Caco-2 (cell line): ENCODE data around the gene PSPN. TPM values are rescaled to one million over a fixed set of nuclear protein-coding genes. Genes with fewer than 3 reads are reported as not detected.

ENCODE experiments used
- BruUV-seq: library from RNA; stranded (reverse); fragments of 400-500 nt; replicated peaks from 2 replicates; lab custom pipeline; 2021; lab: Mats Ljungman, UMichigan
- CTCF ChIA-PET: fragments of 300-600 bp; sonication (Branson Sonifier 250); formaldehyde crosslinking; loops from one replicate; lab custom pipeline; 2022; ENCODE audit warnings: antibody characterized with exemption; lab: Charles Lee
- POLR2A ChIA-PET: fragments of 300-600 bp; sonication (Branson Sonifier 250); formaldehyde crosslinking; loops from one replicate; lab custom pipeline; 2022; ENCODE audit warnings: antibody characterized with exemption; lab: Charles Lee
- DNase-seq, 2 experiments: peaks; one replicate each; pipeline versions ENCODE4 v3.0.0 to v3.0.0-alpha.2; 2020 to 2022
- H3K27me3 ChIP-seq: replicated peaks from 2 replicates; pipeline ENCODE4 v1.6.0; 2011; ENCODE audit warnings: low read length; ENCODE audit not compliant: control insufficient read depth, insufficient read depth
- H3K36me3 ChIP-seq: 2 replicates; pipeline ENCODE4 v1.5.1; 2011; ENCODE audit warnings: low read length; ENCODE audit not compliant: control insufficient read depth, insufficient read depth
- H3K4me1 ChIP-seq: fragments of 250-450 bp; sonication (Bioruptor Pico); 2 replicates; pipeline ENCODE4 v1.5.1; 2020; ENCODE audit warnings: mild to moderate bottlenecking
- H3K4me3 ChIP-seq: 2 replicates; pipeline ENCODE4 v1.5.1; 2011; ENCODE audit warnings: low read depth, mild to moderate bottlenecking, control low read depth, low read length
- H3K9me3 ChIP-seq: fragments of 250-450 bp; sonication (Bioruptor Pico); 2 replicates; pipeline ENCODE4 v1.5.1; 2020; ENCODE audit warnings: mild to moderate bottlenecking, moderate library complexity
- H3K27ac Mint-ChIP-seq: one replicate; pipeline ENCODE4 v1.8.0; 2022; ENCODE audit warnings: mixed read lengths; ENCODE audit not compliant: unreplicated experiment
- H3K27me3 Mint-ChIP-seq: one replicate; pipeline ENCODE4 v1.8.0; 2022; ENCODE audit warnings: mixed read lengths; ENCODE audit not compliant: insufficient read depth, unreplicated experiment
- H3K36me3 Mint-ChIP-seq: one replicate; pipeline ENCODE4 v1.8.0; 2022; ENCODE audit warnings: mild to moderate bottlenecking, mixed read lengths; ENCODE audit not compliant: insufficient read depth, unreplicated experiment
- H3K4me1 Mint-ChIP-seq: one replicate; pipeline ENCODE4 v1.8.0; 2022; ENCODE audit warnings: low read depth, mixed read lengths; ENCODE audit not compliant: unreplicated experiment
- H3K4me3 Mint-ChIP-seq: one replicate; pipeline ENCODE4 v1.8.0; 2022; ENCODE audit warnings: mild to moderate bottlenecking, moderate library complexity, mixed read lengths; ENCODE audit not compliant: unreplicated experiment
- H3K9me3 Mint-ChIP-seq: one replicate; pipeline ENCODE4 v1.8.0; 2022; ENCODE audit warnings: mixed read lengths; ENCODE audit not compliant: unreplicated experiment
- intact Hi-C: fragments of 100-400 bp; cut with micrococcal nuclease; formaldehyde crosslinking; loops from one replicate; pipeline ENCODE4 v1.10.0; 2022; ENCODE audit not compliant: unreplicated experiment
- total RNA-seq: library from RNA; stranded (reverse); gene quantifications from 2 replicates; pipeline ENCODE4 v1.2.3, GENCODE V29; 2022
- TF ChIP-seq, protein P1 (sequence below), 2 experiments: fragments of 200-600 bp in 1 of 2; IDR thresholded peaks; 1 replicate in 1 of 2; 2 replicates in 1 of 2; pipeline versions ENCODE4 v1.5.1 to v1.8.0; 2011 to 2022; ENCODE audit warnings: antibody characterized with exemption in 1 of 2, control low read depth in 1 of 2, inconsistent platforms in 1 of 2, low read depth in 1 of 2, low read length in 1 of 2, mild to moderate bottlenecking in 1 of 2, moderate library complexity in 1 of 2; ENCODE audit not compliant: insufficient read depth in 1 of 2, severe bottlenecking in 1 of 2, unreplicated experiment in 1 of 2

The PSPN gene
- total RNA-seq, 1 experiment from 2014 or later: 2.9 TPM

DNA sequence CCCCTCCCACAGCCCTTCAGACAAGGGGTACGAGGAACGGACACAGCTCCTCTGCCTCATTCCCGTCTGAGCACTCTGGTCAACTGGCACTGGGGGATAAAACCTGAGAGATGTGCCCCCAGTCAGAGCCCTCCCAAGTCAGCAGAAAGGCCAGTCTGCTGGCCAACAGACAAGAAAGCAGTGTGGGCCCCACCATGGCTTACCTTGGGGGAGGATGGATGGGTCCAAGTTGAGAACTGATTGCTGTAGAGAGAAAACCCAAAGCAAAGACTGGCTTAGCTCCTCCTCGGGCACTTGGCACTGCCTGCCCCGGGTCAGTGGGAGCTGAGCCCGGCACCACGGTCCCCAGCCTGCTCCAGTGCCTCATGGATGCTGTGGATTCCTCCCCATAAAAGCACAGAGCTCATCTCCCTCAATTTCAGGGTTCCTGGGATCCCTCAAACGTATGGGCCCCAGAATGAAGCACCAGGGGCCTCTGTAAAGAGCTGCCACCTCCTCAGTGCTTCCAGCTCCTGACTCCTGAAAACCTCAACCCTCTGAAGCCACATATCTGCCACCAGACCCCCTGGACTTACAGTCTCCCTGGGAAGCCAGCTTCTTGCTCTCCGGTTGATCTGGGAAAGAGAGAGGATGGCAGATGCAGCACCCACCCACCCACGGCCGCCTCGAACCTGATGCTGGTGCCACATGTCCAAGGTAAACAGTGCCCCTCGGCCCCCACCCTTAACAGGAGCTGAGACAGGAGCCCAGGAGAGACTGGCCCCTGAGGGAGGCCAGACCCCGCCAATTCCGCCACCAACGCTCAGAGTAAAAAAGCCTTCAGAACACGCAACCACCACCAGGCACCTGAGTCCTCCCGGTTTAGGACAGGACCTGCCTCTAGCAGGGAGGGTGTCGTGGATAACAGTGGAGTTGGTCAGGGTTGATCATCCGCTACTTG, 45.6 kb upstream of the PSPN start:
- Histone ChIP-seq H3K27me3 (no peaks in the 10 kb centered on the region), H3K36me3 (peaks cover 5% of the 10 kb centered on the region), H3K9me3 (no peaks in the 10 kb centered on the region), H3K4me3 (no peak overlapping the region), H3K4me1 (peaks cover 18% of the 10 kb centered on the region)
- intact Hi-C loops: loop anchor here (10.0 kb wide), 1 partner anchor 147 kb away; the partner anchor contains the start of gene MLLT1
- Mint-ChIP-seq H3K9me3 (no peaks in the 10 kb centered on the region), H3K4me1 (peaks cover 2% of the 10 kb centered on the region), H3K36me3 (peaks cover 81% of the 10 kb centered on the region), H3K27me3 (no peaks in the 10 kb centered on the region), H3K4me3 (no peak overlapping the region), H3K27ac (no peak overlapping the region)
- no TSS peak for BruUV-seq
- ChIA-PET CTCF (no interaction called here), POLR2A (no interaction called here)
- TF ChIP-seq, protein P1, sequence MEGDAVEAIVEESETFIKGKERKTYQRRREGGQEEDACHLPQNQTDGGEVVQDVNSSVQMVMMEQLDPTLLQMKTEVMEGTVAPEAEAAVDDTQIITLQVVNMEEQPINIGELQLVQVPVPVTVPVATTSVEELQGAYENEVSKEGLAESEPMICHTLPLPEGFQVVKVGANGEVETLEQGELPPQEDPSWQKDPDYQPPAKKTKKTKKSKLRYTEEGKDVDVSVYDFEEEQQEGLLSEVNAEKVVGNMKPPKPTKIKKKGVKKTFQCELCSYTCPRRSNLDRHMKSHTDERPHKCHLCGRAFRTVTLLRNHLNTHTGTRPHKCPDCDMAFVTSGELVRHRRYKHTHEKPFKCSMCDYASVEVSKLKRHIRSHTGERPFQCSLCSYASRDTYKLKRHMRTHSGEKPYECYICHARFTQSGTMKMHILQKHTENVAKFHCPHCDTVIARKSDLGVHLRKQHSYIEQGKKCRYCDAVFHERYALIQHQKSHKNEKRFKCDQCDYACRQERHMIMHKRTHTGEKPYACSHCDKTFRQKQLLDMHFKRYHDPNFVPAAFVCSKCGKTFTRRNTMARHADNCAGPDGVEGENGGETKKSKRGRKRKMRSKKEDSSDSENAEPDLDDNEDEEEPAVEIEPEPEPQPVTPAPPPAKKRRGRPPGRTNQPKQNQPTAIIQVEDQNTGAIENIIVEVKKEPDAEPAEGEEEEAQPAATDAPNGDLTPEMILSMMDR (IDR thresholded peaks at IDR 0.05; ENCODE audit: insufficient read depth in 1 of 2, low read depth in 1 of 2, low read length in 1 of 2, severe bottlenecking in 1 of 2, unreplicated experiment in 1 of 2): no peak
- no peak for DNase-seq

DNA sequence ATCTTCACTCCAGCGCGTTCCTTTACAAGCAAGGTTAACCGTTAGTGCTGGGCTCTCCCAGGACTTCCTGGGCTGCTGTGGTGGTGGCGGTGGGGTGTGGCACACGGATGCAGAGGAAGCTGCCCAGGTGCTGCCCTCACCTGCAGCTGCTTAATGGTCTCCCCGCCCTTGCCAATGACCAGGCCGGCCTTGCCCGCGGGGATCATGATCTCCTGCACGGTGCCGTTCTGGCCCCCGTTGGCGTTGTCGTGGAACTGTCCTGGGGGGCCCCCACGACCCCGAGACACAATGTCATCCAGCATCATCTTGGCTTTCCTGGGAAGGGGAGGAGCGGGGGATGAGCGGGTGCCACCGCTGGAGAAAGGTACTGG, 42.8 kb upstream of the PSPN start:
- no peaks in the 10 kb centered on the region for H3K9me3 Mint-ChIP-seq
- H3K36me3 Mint-ChIP-seq: peaks cover 94% of the 10 kb centered on the region

More for the DNA sequence above, 42.8 kb upstream of the PSPN start:
- H3K27ac Mint-ChIP-seq: no peak overlapping the region
- intact Hi-C loops: no loop called here
- Histone ChIP-seq H3K36me3 (peaks cover 7% of the 10 kb centered on the region), H3K9me3 (no peaks in the 10 kb centered on the region), H3K4me3 (no peak overlapping the region), H3K4me1 (peaks cover 8% of the 10 kb centered on the region), H3K27me3 (no peaks in the 10 kb centered on the region)
- TF ChIP-seq, protein P1 (IDR thresholded peaks at IDR 0.05; ENCODE audit: insufficient read depth in 1 of 2, low read depth in 1 of 2, low read length in 1 of 2, severe bottlenecking in 1 of 2, unreplicated experiment in 1 of 2): no peak
- H3K27me3 Mint-ChIP-seq: no peaks in the 10 kb centered on the region
- no TSS peak for BruUV-seq
- H3K4me1 Mint-ChIP-seq: peaks cover 5% of the 10 kb centered on the region
- CTCF ChIA-PET: no interaction called here
- no peak for DNase-seq
- POLR2A ChIA-PET: no interaction called here
- H3K4me3 Mint-ChIP-seq: no peak overlapping the region
